ENCODE data around the gene ZNF232. TPM values are rescaled to one million over a fixed set of nuclear protein-coding genes. Genes with fewer than 3 reads are reported as not detected.

ZNF232 gene
- total RNA-seq, 2 experiments from 2014 or later: 16.5 to 19.3 TPM

DNA sequence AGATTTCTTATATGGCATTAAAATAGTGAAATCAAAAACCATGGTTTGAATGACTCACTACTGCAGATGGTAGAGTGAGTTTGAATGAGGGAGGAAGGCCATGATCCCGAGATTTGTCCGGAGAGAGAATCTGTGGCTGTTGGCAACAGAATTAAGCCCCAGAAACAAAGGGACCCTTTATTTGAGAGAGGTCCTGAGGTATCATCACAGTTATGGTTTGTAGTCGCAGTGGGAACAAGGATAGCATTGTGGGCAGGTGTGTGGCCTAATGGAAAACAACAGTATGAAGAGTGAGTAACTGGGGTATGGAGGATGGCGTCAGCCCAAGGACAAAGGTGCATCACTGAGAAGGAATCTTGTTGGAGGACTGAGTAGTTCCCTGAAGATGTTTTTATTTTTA lies 42.0 kb downstream of the ZNF232 start:
- no peaks in the 10 kb centered on the region for H3K36me3 Mint-ChIP-seq (ENCODE audit: low read depth)
- ATAC-seq (no peak), DNase-seq (no peak)
- CTCF ChIA-PET: interaction anchor here (0.8 kb wide), 1 partner anchor 161 kb away, joined by 3 read pairs; no protein-coding TSS in a partner anchor
- no peaks in the 10 kb centered on the region for H3K27me3 Mint-ChIP-seq
- TF ChIP-seq, protein P1, sequence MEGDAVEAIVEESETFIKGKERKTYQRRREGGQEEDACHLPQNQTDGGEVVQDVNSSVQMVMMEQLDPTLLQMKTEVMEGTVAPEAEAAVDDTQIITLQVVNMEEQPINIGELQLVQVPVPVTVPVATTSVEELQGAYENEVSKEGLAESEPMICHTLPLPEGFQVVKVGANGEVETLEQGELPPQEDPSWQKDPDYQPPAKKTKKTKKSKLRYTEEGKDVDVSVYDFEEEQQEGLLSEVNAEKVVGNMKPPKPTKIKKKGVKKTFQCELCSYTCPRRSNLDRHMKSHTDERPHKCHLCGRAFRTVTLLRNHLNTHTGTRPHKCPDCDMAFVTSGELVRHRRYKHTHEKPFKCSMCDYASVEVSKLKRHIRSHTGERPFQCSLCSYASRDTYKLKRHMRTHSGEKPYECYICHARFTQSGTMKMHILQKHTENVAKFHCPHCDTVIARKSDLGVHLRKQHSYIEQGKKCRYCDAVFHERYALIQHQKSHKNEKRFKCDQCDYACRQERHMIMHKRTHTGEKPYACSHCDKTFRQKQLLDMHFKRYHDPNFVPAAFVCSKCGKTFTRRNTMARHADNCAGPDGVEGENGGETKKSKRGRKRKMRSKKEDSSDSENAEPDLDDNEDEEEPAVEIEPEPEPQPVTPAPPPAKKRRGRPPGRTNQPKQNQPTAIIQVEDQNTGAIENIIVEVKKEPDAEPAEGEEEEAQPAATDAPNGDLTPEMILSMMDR (IDR thresholded peaks at IDR 0.05): no peak
- POLR2A ChIA-PET: no interaction called here
- no peaks in the 10 kb centered on the region for H3K9me3 Mint-ChIP-seq
- intact Hi-C loops (cut with micrococcal nuclease): loop anchor here (10.0 kb wide), 1 partner anchor 165 kb away; the partner anchor contains the start of gene CHRNE
- no peak overlapping the region for H3K4me3 Mint-ChIP-seq
- H3K27ac Mint-ChIP-seq: no peak overlapping the region
- no peaks in the 10 kb centered on the region for H3K4me1 Mint-ChIP-seq (ENCODE audit: low read depth)

DNA sequence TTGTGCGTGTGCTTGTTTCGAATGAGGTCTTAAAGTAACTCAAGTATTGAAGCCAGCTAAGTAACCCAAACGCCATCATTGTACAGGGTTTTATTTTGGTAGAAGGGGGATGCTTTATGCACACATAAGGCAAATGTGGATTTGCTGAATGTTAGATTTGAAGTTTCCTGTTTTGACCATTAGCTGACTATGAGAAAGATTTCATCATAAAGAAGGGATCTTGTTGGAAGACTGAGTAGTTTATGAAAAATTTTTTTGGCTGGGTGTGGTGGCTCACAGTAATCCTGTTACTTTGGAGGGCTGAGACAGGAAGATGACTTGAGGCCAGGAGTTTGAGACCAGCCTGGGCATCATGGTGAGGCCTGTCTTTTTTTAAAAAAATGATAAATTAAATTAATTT lies 43.4 kb downstream of the ZNF232 start:
- intact Hi-C loops (cut with micrococcal nuclease): loop anchor here (10.0 kb wide), 1 partner anchor 163 kb away; the partner anchor contains the start of gene CHRNE
- Mint-ChIP-seq H3K9me3 (no peaks in the 10 kb centered on the region), H3K27ac (no peak overlapping the region), H3K36me3 (ENCODE audit: low read depth) (no peaks in the 10 kb centered on the region), H3K4me3 (no peak overlapping the region), H3K4me1 (ENCODE audit: low read depth) (no peaks in the 10 kb centered on the region), H3K27me3 (no peaks in the 10 kb centered on the region)
- TF ChIP-seq, protein P1 (IDR thresholded peaks at IDR 0.05): no peak
- ChIA-PET CTCF (interaction anchor here (1.1 to 1.3 kb wide), 3 partner anchors 36 to 159 kb away, joined by 3 to 4 read pairs (median 3); no protein-coding TSS in a partner anchor), POLR2A (interaction anchor here (0.6 kb wide), 1 partner anchor 41 kb away, joined by 3 read pairs; no protein-coding TSS in a partner anchor)
- DNase-seq (no peak), ATAC-seq (no peak)

DNA sequence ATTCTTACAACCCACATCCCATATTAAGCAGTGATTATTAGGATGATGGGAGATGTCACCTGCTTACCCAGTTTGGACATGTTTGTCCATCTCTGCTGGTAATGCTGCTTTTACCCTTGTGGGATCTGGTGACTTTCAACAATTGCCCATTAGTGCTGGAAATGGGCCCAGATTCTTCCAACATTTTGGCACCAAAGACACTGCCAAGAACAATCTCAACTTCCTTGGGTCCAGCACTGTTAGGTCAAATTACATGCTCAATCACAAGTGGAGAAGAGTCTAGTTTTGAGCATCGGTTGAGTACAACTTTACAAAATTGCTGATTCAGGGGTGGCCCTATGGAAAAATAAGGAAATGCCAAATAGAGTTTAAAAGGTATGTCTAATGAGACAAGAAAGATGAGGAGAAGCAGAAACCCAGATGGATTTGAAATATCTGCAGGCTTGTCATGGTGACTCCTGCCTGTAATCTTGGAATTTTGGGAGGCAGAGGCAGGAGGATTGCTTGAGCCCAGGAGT lies 46.4 kb downstream of the ZNF232 start:
- no peaks in the 10 kb centered on the region for H3K36me3 Mint-ChIP-seq (ENCODE audit: low read depth)
- peaks cover 4% of the 10 kb centered on the region for H3K4me1 Mint-ChIP-seq (ENCODE audit: low read depth)
- no peaks in the 10 kb centered on the region for H3K9me3 Mint-ChIP-seq
- H3K4me3 Mint-ChIP-seq: no peak overlapping the region
- no peak overlapping the region for H3K27ac Mint-ChIP-seq
- no peaks in the 10 kb centered on the region for H3K27me3 Mint-ChIP-seq
- DNase-seq (no peak), ATAC-seq (no peak)
- ChIA-PET CTCF (interaction anchor here (6.4 kb wide), 1 partner anchor 36 kb away, joined by 75 read pairs; no protein-coding TSS in a partner anchor), POLR2A (no interaction called here)
- intact Hi-C loops (cut with micrococcal nuclease): loop anchor here (10.0 kb wide), 1 partner anchor 160 kb away; the partner anchor contains the start of gene CHRNE
- TF ChIP-seq, protein P1 (IDR thresholded peaks at IDR 0.05): no peak

Other genes starting within 250 kb of the ZNF232 start
- gene C17orf107, start 212.3 kb downstream of the ZNF232 start, total RNA-seq: 1 to 10 TPM; 3.0 to 3.6 TPM
- under 1 TPM; 0.45 to 0.78 TPM for gene CHRNE, start 208.8 kb downstream of the ZNF232 start, total RNA-seq
- not detected for gene GP1BA, start 179.6 kb downstream of the ZNF232 start, total RNA-seq
- 10 to 100 TPM; 80.8 to 87.0 TPM for gene SLC25A11, start 171.8 kb downstream of the ZNF232 start, total RNA-seq
- gene RNF167, start 171.6 kb downstream of the ZNF232 start, total RNA-seq: 100 to 1,000 TPM; 144 to 152 TPM
- gene PFN1, start 163.3 kb downstream of the ZNF232 start, total RNA-seq: 1,000 to 10,000 TPM; 1,726 to 1,759 TPM
- gene ENO3, start 160.8 kb downstream of the ZNF232 start, total RNA-seq: 10 to 100 TPM; 31.3 to 34.0 TPM
- 10 to 100 TPM; 62.7 to 62.9 TPM for gene SPAG7, start 144.1 kb downstream of the ZNF232 start, total RNA-seq
- 10 to 100 TPM; 91.5 to 99.0 TPM for gene CAMTA2, start 124.2 kb downstream of the ZNF232 start, total RNA-seq
- under 1 TPM in 1 of 2 experiments, not detected in 1; 0.63 TPM for gene INCA1, start 114.4 kb downstream of the ZNF232 start, total RNA-seq
- gene KIF1C, start 113.9 kb downstream of the ZNF232 start, total RNA-seq: 10 to 100 TPM; 35.7 to 37.4 TPM
- gene SLC52A1, start 76.5 kb downstream of the ZNF232 start, total RNA-seq: under 1 TPM; 0.13 to 0.14 TPM
- 1 to 10 TPM; 1.5 to 1.9 TPM for gene ZFP3, start 33.4 kb downstream of the ZNF232 start, total RNA-seq
- under 1 TPM; 0.04 to 0.07 TPM for gene USP6, start 4.2 kb upstream of the ZNF232 start, total RNA-seq
- 1 to 10 TPM; 7.7 to 8.7 TPM for gene ZNF594, start 80.0 kb upstream of the ZNF232 start, total RNA-seq
- gene SCIMP, start 123.0 kb upstream of the ZNF232 start, total RNA-seq: under 1 TPM; 0.13 to 0.54 TPM
- 10 to 100 TPM; 58.7 to 60.6 TPM for gene RABEP1, start 170.4 kb upstream of the ZNF232 start, total RNA-seq

All from activated CD8-positive, alpha-beta T cell treated with anti-CD3 and anti-CD28 coated beads for 36 hours (primary cell).